GM13976 (cell line): ENCODE data around the gene ERFL.

Experiments used
- DNase-seq: peaks from one replicate; pipeline ENCODE4 v3.0.0; 2012; ENCODE audit warnings: low spot score
- CTCF ChIP-seq: IDR thresholded peaks from 2 replicates; pipeline ENCODE4 v1.5.1; 2012; ENCODE audit warnings: borderline replicate concordance, mild to moderate bottlenecking; ENCODE audit not compliant: insufficient read depth; ENCODE audit errors: extremely low read depth, missing control alignments, control extremely low read depth
- in situ Hi-C: fragments of 300-500 bp; cut with MboI; formaldehyde crosslinking; loops from one replicate; pipeline ENCODE4 v1.12.0; 2022; ENCODE audit warnings: low sequenced_read_pairs, mixed read lengths, inconsistent platforms; ENCODE audit not compliant: unreplicated experiment

Gene ERFL

DNA sequence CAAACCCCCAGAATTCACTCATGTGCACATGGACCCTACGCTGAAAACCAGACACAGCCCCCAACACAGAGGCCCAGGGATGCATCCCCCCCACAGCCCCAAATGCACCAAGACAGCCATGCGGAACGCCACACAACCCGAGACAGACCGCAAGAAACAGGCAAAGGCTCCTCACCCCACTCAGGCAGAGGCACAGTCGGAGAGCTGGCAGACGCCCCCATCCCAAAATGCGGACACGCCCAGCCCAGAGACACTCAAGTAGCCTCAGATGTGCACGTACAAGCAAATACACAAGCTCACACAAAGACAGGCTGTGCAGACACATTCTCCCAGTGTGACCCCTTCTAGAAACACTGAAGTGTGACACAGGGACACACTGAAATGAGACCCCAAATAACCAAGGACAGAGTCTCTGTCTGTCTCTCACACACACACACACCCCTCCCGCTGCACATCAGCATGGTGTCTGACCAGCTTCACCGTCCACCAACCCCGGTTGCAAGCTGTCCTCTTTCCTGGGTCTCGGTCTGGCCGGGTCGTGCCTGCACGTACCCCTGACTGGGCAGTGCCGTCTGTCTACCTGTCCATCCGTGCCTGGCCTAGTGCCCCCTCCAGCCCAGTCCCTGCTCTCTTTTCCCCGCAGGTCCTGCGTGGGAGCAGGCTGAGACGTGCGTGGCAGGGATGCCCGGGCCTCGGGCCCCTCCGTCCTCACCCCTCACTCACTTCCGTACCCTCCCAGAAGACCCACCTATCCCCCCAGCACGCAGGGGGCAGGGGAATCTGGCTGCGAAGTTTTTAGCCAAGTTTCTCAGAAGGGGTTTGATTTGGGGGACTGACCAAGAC lies 16.1 kb downstream of the ERFL start:
- TF ChIP-seq CTCF = no peak
- in situ Hi-C loops = no loop called here
- no peak for DNase-seq

- no peak for DNase-seq
- in situ Hi-C loops = no loop called here
- no peak for TF ChIP-seq CTCF
These were observed 17.0 kb downstream of the ERFL start for GRCh38 chr19:41910992-41911888.

GRCh38 chr19:41910240-41910991 lies 17.8 kb downstream of the ERFL start:
- in situ Hi-C loops = no loop called here
- no peak for DNase-seq
- no peak for TF ChIP-seq CTCF

DNA sequence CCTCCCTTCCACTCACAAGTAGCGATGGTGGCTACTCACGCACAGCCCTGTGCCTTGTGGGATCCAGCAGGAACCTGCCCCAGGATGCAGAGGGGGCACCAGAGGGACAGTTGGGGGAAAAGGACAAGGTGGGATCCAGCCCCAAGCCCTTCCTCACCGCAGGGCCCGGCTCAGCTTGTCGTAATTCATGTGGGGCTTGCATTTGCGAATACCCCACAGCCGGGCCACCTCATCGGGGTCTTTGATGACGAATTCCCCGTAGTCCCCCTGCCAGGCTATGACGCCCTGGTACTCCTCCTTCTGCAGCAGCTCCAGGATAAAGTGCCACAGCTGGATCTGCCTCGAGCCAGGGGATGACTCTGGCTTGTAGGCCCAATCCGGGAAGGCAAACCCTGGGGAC lies 18.5 kb downstream of the ERFL start:
- in situ Hi-C loops = no loop called here
- no peak for DNase-seq
- no peak for TF ChIP-seq CTCF

- no peak for DNase-seq
- in situ Hi-C loops = no loop called here
- no peak for TF ChIP-seq CTCF
These were observed 19.4 kb downstream of the ERFL start for GRCh38 chr19:41908724-41909464.
